Lower leg skin (tissue), 3 donors: ENCODE data around the gene DGKH.

ENCODE experiments used
- CTCF ChIP-seq, 3 donors: fragments of 450-650 bp; IDR thresholded peaks; one replicate each; pipeline ENCODE4 v1.5.1; 2016; ENCODE audit warnings: antibody characterized with exemption in 3 of 3, mild to moderate bottlenecking in 3 of 3, moderate library complexity in 2 of 3
- POLR2A ChIP-seq, 2 donors: fragments of 450-650 bp; IDR thresholded peaks; one replicate each; pipeline ENCODE4 v1.6.1; 2016 to 2017; ENCODE audit warnings: antibody characterized with exemption in 2 of 2, mild to moderate bottlenecking in 1 of 2, moderate library complexity in 1 of 2

GRCh38 chr13:42272115-42272803 is 223.8 kb downstream of the DGKH start, which contains the start of gene AKAP11:
- TF ChIP-seq CTCF (IDR thresholded peaks at IDR 0.05) (no peak), POLR2A (IDR thresholded peaks at IDR 0.05) (no peak)
